Measurements from ENCODE around the gene BCAP29. TPM values are rescaled to one million over a fixed set of nuclear protein-coding genes. Genes with fewer than 3 reads are reported as not detected.

Gene BCAP29
- total and polyA plus RNA-seq, 8 donors: 42.8 to 80.3 (median 54.4) TPM

DNA sequence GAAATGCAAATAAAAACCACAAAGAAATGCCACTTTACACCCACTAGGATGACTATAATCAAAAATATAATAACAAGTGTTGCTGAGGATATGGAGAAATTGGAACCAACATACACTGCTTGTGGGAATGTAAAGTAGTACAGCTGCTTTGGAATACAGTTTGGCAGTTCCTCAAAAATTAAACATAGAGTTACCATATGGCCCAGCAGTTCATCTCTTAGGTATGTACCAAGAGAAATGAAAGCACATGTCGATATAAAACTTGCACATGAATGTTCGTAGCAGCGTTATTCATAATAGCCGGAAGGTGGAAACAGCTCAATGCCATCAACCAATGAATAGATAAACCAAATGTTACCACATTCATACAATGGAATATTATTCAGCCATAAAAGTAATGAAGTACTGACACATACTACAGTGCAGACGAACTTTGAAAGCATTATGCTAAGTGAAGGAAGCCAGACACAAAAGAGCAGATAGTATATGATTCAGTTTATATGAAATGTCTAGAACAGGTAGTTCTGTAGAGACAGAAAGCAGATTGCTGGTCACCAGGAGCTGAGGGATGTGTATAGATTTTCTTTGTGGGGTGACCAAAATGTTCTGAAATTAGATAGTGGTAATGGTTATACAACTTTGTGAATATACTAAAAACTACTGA is 12.4 kb downstream of the BCAP29 start:
- Histone ChIP-seq H3K27ac (no peak overlapping the region), H3K4me1 (no peaks in the 10 kb centered on the region), H3K27me3 (no peaks in the 10 kb centered on the region), H3K36me3 (peaks cover 0 to 19% of the 10 kb centered on the region in 2 donors), H3K9me3 (no peaks in the 10 kb centered on the region), H3K4me3 (no peak overlapping the region)
- DNase-seq (no peak), ATAC-seq (no peak)
- TF ChIP-seq CTCF (IDR thresholded peaks at IDR 0.05): no peak
- intact Hi-C loops (cut with DNase I): no loop called here

- peaks cover 0 to 19% of the 10 kb centered on the region in 2 donors for H3K36me3 ChIP-seq
- H3K4me3 ChIP-seq: no peak overlapping the region
- H3K27me3 ChIP-seq: no peaks in the 10 kb centered on the region
- no peak for ATAC-seq
- no peaks in the 10 kb centered on the region for H3K4me1 ChIP-seq
- no peaks in the 10 kb centered on the region for H3K9me3 ChIP-seq
- no peak for DNase-seq
- TF ChIP-seq CTCF (IDR thresholded peaks at IDR 0.05): no peak
- no peak overlapping the region for H3K27ac ChIP-seq
- intact Hi-C loops (cut with DNase I): no loop called here
These were observed 13.0 kb downstream of the BCAP29 start for GRCh38 chr7:107593025-107593410.

DNA sequence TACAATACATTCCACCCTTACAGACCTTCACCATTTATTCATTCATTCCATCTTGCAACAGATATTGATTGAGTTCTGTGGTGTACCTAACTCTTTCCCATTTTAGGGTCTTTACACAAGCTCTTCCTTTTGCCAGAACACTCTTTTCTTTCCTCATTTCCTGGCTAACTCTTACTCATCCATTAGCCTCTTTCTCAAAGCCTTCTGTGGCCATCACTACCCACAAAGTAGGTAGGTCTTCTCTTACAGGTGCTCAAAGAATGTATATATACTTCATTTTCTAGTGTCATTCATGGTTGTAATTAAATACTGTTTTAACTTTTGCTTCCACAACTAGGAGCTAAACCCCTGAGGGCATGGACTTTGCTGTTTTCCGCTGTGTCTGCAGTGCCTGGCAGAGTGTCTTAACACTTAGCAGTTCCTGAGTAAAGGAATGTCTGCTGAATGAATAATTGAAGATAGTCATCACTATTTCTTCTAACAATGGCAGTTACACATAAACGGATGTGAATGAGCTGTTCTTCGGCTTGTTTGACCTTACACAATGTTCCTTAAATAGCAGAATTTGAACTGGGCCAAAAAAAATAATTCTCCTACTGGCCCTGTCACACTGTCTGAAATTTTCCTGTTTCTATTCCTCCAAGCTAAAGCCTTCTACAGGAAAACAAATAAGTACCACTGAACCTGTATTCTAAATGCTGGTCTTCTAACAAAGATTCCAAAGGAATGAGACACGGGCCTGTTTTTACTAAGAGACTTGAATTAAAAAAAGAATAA is 15.1 kb downstream of the BCAP29 start:
- Histone ChIP-seq H3K27me3 (no peaks in the 10 kb centered on the region), H3K4me3 (no peak overlapping the region), H3K36me3 (peaks cover 0 to 16% of the 10 kb centered on the region in 2 donors), H3K9me3 (no peaks in the 10 kb centered on the region), H3K27ac (peak overlapping the region; percentile 30 to 38), H3K4me1 (no peaks in the 10 kb centered on the region)
- no peak for DNase-seq
- intact Hi-C loops (cut with DNase I): no loop called here
- peak; percentile 43 for ATAC-seq
- no peak for TF ChIP-seq CTCF (IDR thresholded peaks at IDR 0.05)

DNA sequence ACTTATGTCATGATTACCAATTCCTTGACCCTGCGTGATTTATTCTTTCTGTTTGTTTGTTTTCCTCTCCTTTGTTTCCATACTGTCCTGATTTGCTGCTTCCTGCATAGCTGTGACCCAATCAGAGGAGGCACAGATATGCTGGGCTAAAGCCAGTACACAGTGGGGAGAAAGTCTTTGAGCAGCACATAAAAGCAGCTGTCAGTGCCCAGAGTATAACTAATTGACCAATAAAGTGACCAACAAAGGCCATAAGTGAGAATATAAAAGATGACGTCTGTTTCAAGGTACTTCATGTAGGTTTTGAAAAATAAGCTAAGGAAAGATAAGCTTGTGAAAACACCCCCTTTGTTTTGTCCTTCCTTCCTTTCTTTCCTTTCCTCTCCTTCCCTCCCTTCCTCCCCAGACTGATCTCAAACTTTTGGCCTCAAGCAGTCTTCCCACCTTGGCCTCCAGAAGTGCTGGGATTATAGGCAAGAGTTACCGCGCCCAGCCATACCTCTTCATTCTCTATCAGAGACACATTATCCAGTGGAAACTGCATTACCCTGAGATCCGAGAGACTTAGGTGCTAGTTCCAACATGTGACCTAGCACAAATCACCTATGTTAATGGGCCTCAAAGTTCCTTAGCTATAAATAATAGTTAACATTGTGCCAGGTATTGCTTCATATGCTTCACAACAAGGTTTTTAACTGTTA is 17.0 kb downstream of the BCAP29 start:
- Histone ChIP-seq H3K36me3 (peaks cover 0 to 34% of the 10 kb centered on the region in 2 donors), H3K27ac (no peak overlapping the region), H3K4me3 (no peak overlapping the region), H3K9me3 (no peaks in the 10 kb centered on the region), H3K27me3 (no peaks in the 10 kb centered on the region), H3K4me1 (no peaks in the 10 kb centered on the region)
- TF ChIP-seq CTCF (IDR thresholded peaks at IDR 0.05): no peak
- DNase-seq (no peak), ATAC-seq (no peak)
- intact Hi-C loops (cut with DNase I): no loop called here

GRCh38 chr7:107597582-107597916 is 17.5 kb downstream of the BCAP29 start:
- no peak for ATAC-seq
- intact Hi-C loops (cut with DNase I): no loop called here
- Histone ChIP-seq H3K9me3 (no peaks in the 10 kb centered on the region), H3K36me3 (peaks cover 0 to 40% of the 10 kb centered on the region in 2 donors), H3K4me3 (no peak overlapping the region), H3K27me3 (no peaks in the 10 kb centered on the region), H3K27ac (no peak overlapping the region), H3K4me1 (no peaks in the 10 kb centered on the region)
- no peak for DNase-seq
- TF ChIP-seq CTCF (IDR thresholded peaks at IDR 0.05): no peak

Measured in left lung (tissue), 10 donors.